ENCODE measurements around the gene PLXNA4. TPM values are rescaled to one million over a fixed set of nuclear protein-coding genes. Genes with fewer than 3 reads are reported as not detected.

The PLXNA4 gene
- total and polyA plus RNA-seq, 2 donors from 2014 or later = 0.17 to 3.5 TPM

DNA sequence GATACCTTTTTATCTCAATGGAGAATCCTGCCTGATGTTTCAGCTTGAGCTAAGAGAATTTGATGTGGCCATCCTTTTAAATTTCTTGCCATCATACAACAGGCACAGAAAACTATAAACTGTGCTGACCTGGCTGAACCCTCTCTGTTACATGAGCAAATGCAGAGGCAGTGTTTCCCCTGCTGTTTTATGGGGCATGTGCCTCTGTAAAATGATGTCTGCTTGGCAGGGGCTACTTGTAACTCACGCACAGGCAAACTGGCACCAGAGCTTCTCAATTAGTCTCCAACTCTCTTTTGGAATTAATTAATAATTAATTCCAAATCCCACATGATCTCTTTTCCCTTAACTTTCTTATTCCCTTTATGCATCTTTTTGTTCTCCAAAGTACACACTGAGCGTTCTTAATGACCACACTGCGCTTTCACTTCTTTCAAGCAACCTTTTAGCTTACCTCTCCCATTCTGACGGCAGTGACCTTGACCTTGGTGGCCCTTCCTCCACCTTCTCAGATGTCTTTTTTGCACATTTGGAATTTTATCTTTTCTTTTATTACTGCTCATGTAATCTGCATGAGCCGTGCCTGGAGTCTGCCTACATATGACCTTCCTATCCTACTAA lies 334.0 kb downstream of the PLXNA4 start:
- Histone ChIP-seq H3K4me3 (ENCODE audit: low read length in 3 of 3) (no peak overlapping the region), H3K27ac (ENCODE audit: low read depth in 2 of 2, low read length in 2 of 2) (no peak overlapping the region), H3K4me1 (ENCODE audit: control insufficient read depth in 2 of 3, insufficient read depth in 2 of 3, low read depth in 1 of 3, low read length in 3 of 3) (peaks cover 0 to 6% (median 0%) of the 10 kb centered on the region in 3 donors), H3K36me3 (ENCODE audit: control insufficient read depth in 2 of 3, insufficient read depth in 3 of 3, low read length in 3 of 3) (no peaks in the 10 kb centered on the region), H3K27me3 (ENCODE audit: control insufficient read depth, insufficient read depth, low read length) (no peaks in the 10 kb centered on the region), H3K9ac (ENCODE audit: low read length in 3 of 3) (no peak overlapping the region), H3K9me3 (ENCODE audit: control insufficient read depth in 2 of 3, insufficient read depth in 1 of 3, low read length in 3 of 3) (peaks cover 0 to 5% (median 0%) of the 10 kb centered on the region in 3 donors)
- no peak for FAIRE-seq
- DNase-seq = peak in 3 of 5 donors; percentile 29 to 47 (median 45)
- intact Hi-C loops (cut with DNase I) = no loop called here
- TF ChIP-seq, protein P1, sequence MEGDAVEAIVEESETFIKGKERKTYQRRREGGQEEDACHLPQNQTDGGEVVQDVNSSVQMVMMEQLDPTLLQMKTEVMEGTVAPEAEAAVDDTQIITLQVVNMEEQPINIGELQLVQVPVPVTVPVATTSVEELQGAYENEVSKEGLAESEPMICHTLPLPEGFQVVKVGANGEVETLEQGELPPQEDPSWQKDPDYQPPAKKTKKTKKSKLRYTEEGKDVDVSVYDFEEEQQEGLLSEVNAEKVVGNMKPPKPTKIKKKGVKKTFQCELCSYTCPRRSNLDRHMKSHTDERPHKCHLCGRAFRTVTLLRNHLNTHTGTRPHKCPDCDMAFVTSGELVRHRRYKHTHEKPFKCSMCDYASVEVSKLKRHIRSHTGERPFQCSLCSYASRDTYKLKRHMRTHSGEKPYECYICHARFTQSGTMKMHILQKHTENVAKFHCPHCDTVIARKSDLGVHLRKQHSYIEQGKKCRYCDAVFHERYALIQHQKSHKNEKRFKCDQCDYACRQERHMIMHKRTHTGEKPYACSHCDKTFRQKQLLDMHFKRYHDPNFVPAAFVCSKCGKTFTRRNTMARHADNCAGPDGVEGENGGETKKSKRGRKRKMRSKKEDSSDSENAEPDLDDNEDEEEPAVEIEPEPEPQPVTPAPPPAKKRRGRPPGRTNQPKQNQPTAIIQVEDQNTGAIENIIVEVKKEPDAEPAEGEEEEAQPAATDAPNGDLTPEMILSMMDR (IDR thresholded peaks at IDR 0.05; ENCODE audit: borderline replicate concordance, extremely low read depth, insufficient read depth) = no peak

DNA sequence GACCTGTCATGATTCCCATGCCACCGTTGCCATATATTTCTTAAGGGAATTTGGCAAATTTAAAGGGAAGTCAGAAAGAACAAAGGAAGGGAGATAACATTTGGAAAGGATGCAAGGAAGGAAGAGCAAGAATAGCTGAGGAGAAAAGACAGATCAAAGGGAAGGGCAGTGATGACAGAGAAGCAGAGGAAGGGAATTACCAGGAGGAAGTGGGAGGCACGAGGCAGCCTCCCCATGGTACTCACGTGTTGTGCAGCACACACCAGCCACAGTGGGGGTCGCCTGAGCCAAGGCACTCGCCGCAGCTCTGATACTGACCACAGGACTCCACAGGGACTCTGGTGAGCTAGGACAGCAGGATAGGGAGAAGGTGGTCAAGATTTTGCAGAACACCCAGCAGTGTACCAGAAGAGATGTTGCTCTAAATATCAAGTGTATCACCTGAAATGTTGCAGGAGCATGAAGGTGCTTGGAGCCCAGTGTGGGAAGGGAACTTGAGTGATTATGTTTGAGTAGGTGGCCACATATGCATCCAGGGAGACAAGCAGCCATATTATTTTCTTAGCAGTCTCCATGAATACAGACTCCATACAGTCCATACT lies 335.3 kb downstream of the PLXNA4 start:
- Histone ChIP-seq H3K4me3 (ENCODE audit: low read length in 3 of 3) (no peak overlapping the region), H3K9ac (ENCODE audit: low read length in 3 of 3) (no peak overlapping the region), H3K4me1 (ENCODE audit: control insufficient read depth in 2 of 3, insufficient read depth in 2 of 3, low read depth in 1 of 3, low read length in 3 of 3) (peaks cover 0 to 6% (median 0%) of the 10 kb centered on the region in 3 donors), H3K27me3 (ENCODE audit: control insufficient read depth, insufficient read depth, low read length) (no peaks in the 10 kb centered on the region), H3K9me3 (ENCODE audit: control insufficient read depth in 2 of 3, insufficient read depth in 1 of 3, low read length in 3 of 3) (peaks cover 0 to 5% (median 0%) of the 10 kb centered on the region in 3 donors), H3K27ac (ENCODE audit: low read depth in 2 of 2, low read length in 2 of 2) (no peak overlapping the region), H3K36me3 (ENCODE audit: control insufficient read depth in 2 of 3, insufficient read depth in 3 of 3, low read length in 3 of 3) (no peaks in the 10 kb centered on the region)
- FAIRE-seq (no peak), DNase-seq (no peak)
- TF ChIP-seq, protein P1 (IDR thresholded peaks at IDR 0.05; ENCODE audit: borderline replicate concordance, extremely low read depth, insufficient read depth) = no peak
- intact Hi-C loops (cut with DNase I) = no loop called here

DNA sequence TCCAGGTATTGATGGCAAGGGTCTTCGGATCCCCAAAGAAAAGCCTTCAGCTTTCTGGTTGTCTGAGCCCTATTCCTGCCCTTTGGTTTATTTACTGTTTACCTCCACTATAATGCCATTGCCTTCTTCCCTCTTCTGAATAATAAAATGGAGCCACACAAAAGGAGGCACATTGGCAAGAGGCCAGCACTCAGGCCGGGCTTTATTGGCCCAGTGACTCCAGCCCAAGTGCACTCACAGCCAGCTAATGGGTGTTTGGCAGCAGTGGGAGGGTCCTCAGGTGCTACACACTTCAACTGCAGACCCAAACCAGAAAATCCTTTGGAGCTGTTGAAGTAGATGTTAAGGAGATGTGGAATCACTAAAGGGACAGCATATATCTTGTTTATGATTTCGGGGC lies 336.0 kb downstream of the PLXNA4 start:
- Histone ChIP-seq H3K4me3 (ENCODE audit: low read length in 3 of 3) (no peak overlapping the region), H3K27ac (ENCODE audit: low read depth in 2 of 2, low read length in 2 of 2) (no peak overlapping the region), H3K9me3 (ENCODE audit: control insufficient read depth in 2 of 3, insufficient read depth in 1 of 3, low read length in 3 of 3) (no peaks in the 10 kb centered on the region), H3K27me3 (ENCODE audit: control insufficient read depth, insufficient read depth, low read length) (no peaks in the 10 kb centered on the region), H3K9ac (ENCODE audit: low read length in 3 of 3) (no peak overlapping the region), H3K36me3 (ENCODE audit: control insufficient read depth in 2 of 3, insufficient read depth in 3 of 3, low read length in 3 of 3) (no peaks in the 10 kb centered on the region), H3K4me1 (ENCODE audit: control insufficient read depth in 2 of 3, insufficient read depth in 2 of 3, low read depth in 1 of 3, low read length in 3 of 3) (peaks cover 0 to 6% (median 0%) of the 10 kb centered on the region in 3 donors)
- intact Hi-C loops (cut with DNase I) = no loop called here
- FAIRE-seq (no peak), DNase-seq (no peak)
- TF ChIP-seq, protein P1 (IDR thresholded peaks at IDR 0.05; ENCODE audit: borderline replicate concordance, extremely low read depth, insufficient read depth) = no peak
